ENCODE measurements around the gene AREG.

AREG gene

GRCh38 chr4:74479009-74479408, 34.1 kb downstream of the AREG start:
- H3K4me3 ChIP-seq (ENCODE audit: low read depth, low read length): no peak overlapping the region
- no peak for DNase-seq (ENCODE audit: low read depth)
- no peak for TF ChIP-seq CTCF (IDR thresholded peaks at IDR 0.05; ENCODE audit: low read depth, low read length, missing control alignments)
- in situ Hi-C loops (cut with HindIII; ENCODE audit: low sequenced_read_pairs): no loop called here

- in situ Hi-C loops (cut with HindIII; ENCODE audit: low sequenced_read_pairs): no loop called here
- H3K4me3 ChIP-seq (ENCODE audit: low read depth, low read length): no peak overlapping the region
- no peak for DNase-seq (ENCODE audit: low read depth)
- TF ChIP-seq CTCF (IDR thresholded peaks at IDR 0.05; ENCODE audit: low read depth, low read length, missing control alignments): no peak
Observed at GRCh38 chr4:74480267-74480666, 35.3 kb downstream of the AREG start.

GRCh38 chr4:74481891-74482609, 37.1 kb downstream of the AREG start:
- no peak for DNase-seq (ENCODE audit: low read depth)
- no peak for TF ChIP-seq CTCF (IDR thresholded peaks at IDR 0.05; ENCODE audit: low read depth, low read length, missing control alignments)
- in situ Hi-C loops (cut with HindIII; ENCODE audit: low sequenced_read_pairs): no loop called here
- H3K4me3 ChIP-seq (ENCODE audit: low read depth, low read length): no peak overlapping the region

GRCh38 chr4:74483226-74483911, 38.4 kb downstream of the AREG start:
- H3K4me3 ChIP-seq (ENCODE audit: low read depth, low read length): no peak overlapping the region
- no peak for TF ChIP-seq CTCF (IDR thresholded peaks at IDR 0.05; ENCODE audit: low read depth, low read length, missing control alignments)
- in situ Hi-C loops (cut with HindIII; ENCODE audit: low sequenced_read_pairs): no loop called here
- DNase-seq (ENCODE audit: low read depth): no peak

- no peak for DNase-seq (ENCODE audit: low read depth)
- H3K4me3 ChIP-seq (ENCODE audit: low read depth, low read length): no peak overlapping the region
- TF ChIP-seq CTCF (IDR thresholded peaks at IDR 0.05; ENCODE audit: low read depth, low read length, missing control alignments): no peak
- in situ Hi-C loops (cut with HindIII; ENCODE audit: low sequenced_read_pairs): no loop called here
Observed at GRCh38 chr4:74486905-74487304, 42.0 kb downstream of the AREG start.

GRCh38 chr4:74487771-74488170, 42.8 kb downstream of the AREG start:
- no peak for DNase-seq (ENCODE audit: low read depth)
- in situ Hi-C loops (cut with HindIII; ENCODE audit: low sequenced_read_pairs): no loop called here
- TF ChIP-seq CTCF (IDR thresholded peaks at IDR 0.05; ENCODE audit: low read depth, low read length, missing control alignments): no peak
- no peak overlapping the region for H3K4me3 ChIP-seq (ENCODE audit: low read depth, low read length)
